Gastroesophageal sphincter (tissue), 4 donors: ENCODE measurements around the gene SPATA6L. TPM values are rescaled to one million over a fixed set of nuclear protein-coding genes. Genes with fewer than 3 reads are reported as not detected.
"Not testable (repeated sequence)": the region's sequence is repeated elsewhere in the genome, so short reads cannot be mapped to it uniquely, and the experiment has no call there.

Experiments used
- ATAC-seq: fragments of 150-250 bp; one replicate; pipeline ENCODE4 v1.9.1; 2016; ENCODE audit warnings: mild to moderate bottlenecking, moderate library complexity
- H3K27ac ChIP-seq, 4 donors: fragments of 200-600 bp; sonication (generic) in 3 of 4; 1 replicate in 3 of 4; 2 replicates in 1 of 4; pipeline ENCODE4 v1.5.1; 2016 to 2019
- H3K27me3 ChIP-seq: fragments of 200-600 bp; sonication (generic); one replicate; pipeline ENCODE4 v1.5.1; 2019
- H3K36me3 ChIP-seq, 2 donors: fragments of 200-600 bp; sonication (generic); one replicate each; pipeline ENCODE4 v1.5.1; 2019; ENCODE audit warnings: control low read depth in 1 of 2
- H3K4me1 ChIP-seq, 3 donors: fragments of 200-600 bp; sonication (generic); 1 replicate in 2 of 3; 2 replicates in 1 of 3; pipeline ENCODE4 v1.5.1; 2016 to 2019; ENCODE audit warnings: control low read depth in 2 of 3
- H3K4me3 ChIP-seq, 2 donors: fragments of 200-600 bp; sonication (generic); one replicate each; pipeline ENCODE4 v1.5.1; 2019; ENCODE audit warnings: mild to moderate bottlenecking in 1 of 2, moderate library complexity in 1 of 2
- H3K9me3 ChIP-seq, 3 donors: fragments of 200-600 bp; sonication (generic); one replicate each; pipeline ENCODE4 v1.5.1; 2017 to 2019; ENCODE audit warnings: control low read depth in 2 of 3
- CTCF ChIP-seq, 4 experiments: fragments of 200-600 bp in 2 of 4; fragments of 450-650 bp in 2 of 4; sonication (generic) in 1 of 4; IDR thresholded peaks; one replicate each; pipeline ENCODE4 v1.5.1; 2017 to 2019; ENCODE audit warnings: antibody characterized with exemption in 4 of 4, mild to moderate bottlenecking in 2 of 4, moderate library complexity in 2 of 4
- EP300 ChIP-seq: sonication (generic); formaldehyde crosslinking; IDR thresholded peaks from one replicate; pipeline ENCODE4 v1.6.1; 2017; ENCODE audit warnings: antibody characterized with exemption, mild to moderate bottlenecking
- POLR2A ChIP-seq, 2 donors: fragments of 450-650 bp; IDR thresholded peaks; one replicate each; pipeline ENCODE4 v1.6.1; 2017; ENCODE audit warnings: antibody characterized with exemption in 2 of 2, mild to moderate bottlenecking in 2 of 2, moderate library complexity in 1 of 2
- POLR2AphosphoS5 ChIP-seq: sonication (generic); formaldehyde crosslinking; IDR thresholded peaks from one replicate; pipeline ENCODE4 v1.6.1; 2017; ENCODE audit warnings: antibody characterized with exemption
- WGBS, 2 donors: methylation state at CpG; one replicate each; pipeline ENCODE4 v1.1.5; 2018; ENCODE audit warnings: low coverage in 1 of 2; 5-methylcytosine and 5-hydroxymethylcytosine counted together
- total RNA-seq, 4 donors: library from RNA; depleted of rRNA; stranded (reverse); fragments of >200 nt; gene quantifications; one replicate each; pipeline ENCODE4 v1.1.0, GENCODE V29; 2016

SPATA6L gene
- total RNA-seq, 4 donors from 2014 or later: 0.69 to 1.9 (median 0.83) TPM

- Histone ChIP-seq H3K4me3 (no peak overlapping the region), H3K27me3 (no peaks in the 10 kb centered on the region), H3K4me1 (peaks cover 0 to 12% (median 5%) of the 10 kb centered on the region in 3 donors), H3K27ac (no peak overlapping the region), H3K36me3 (no peaks in the 10 kb centered on the region), H3K9me3 (no peaks in the 10 kb centered on the region)
- no peak for TF ChIP-seq EP300
- 69 to 92% methylated on average over 4 of the region's 4 CpGs for WGBS, 2 donors
- ATAC-seq: no peak
Observed at GRCh38 chr9:4657426-4658159, 8.7 kb downstream of the SPATA6L start.

GRCh38 chr9:4656621-4657020, 9.7 kb downstream of the SPATA6L start:
- TF ChIP-seq POLR2AphosphoS5 (no peak), CTCF (IDR thresholded peaks at IDR 0.05) (no peak), POLR2A (IDR thresholded peaks at IDR 0.05) (no peak), EP300 (no peak)
- no peak overlapping the region for H3K4me3 ChIP-seq
- no peaks in the 10 kb centered on the region for H3K36me3 ChIP-seq
- H3K4me1 ChIP-seq: peaks cover 0 to 4% (median 2%) of the 10 kb centered on the region in 3 donors
- ATAC-seq: no peak
- H3K27me3 ChIP-seq: no peaks in the 10 kb centered on the region
- WGBS, 2 donors: 65 to 69% methylated on average over 2 to 3 of the region's 3 CpGs
- H3K27ac ChIP-seq: no peak overlapping the region
- no peaks in the 10 kb centered on the region for H3K9me3 ChIP-seq

GRCh38 chr9:4656196-4656595, 10.1 kb downstream of the SPATA6L start:
- not testable (repeated sequence) for H3K4me1 ChIP-seq, H3K9me3 ChIP-seq, ATAC-seq, H3K4me3 ChIP-seq, H3K27me3 ChIP-seq, H3K27ac ChIP-seq, H3K36me3 ChIP-seq
- 69 to 95% methylated on average over 2 to 3 of the region's 3 CpGs for WGBS, 2 donors

GRCh38 chr9:4654538-4654937, 11.7 kb downstream of the SPATA6L start:
- H3K27me3 ChIP-seq: no peaks in the 10 kb centered on the region
- no peaks in the 10 kb centered on the region for H3K4me1 ChIP-seq
- 100% methylated on average over 1 of the region's 10 CpGs; no CpG with 5 or more reads in 1 of the 2 donors for WGBS, 2 donors
- H3K36me3 ChIP-seq: no peaks in the 10 kb centered on the region
- no peak overlapping the region for H3K27ac ChIP-seq
- no peak for ATAC-seq
- H3K9me3 ChIP-seq: no peaks in the 10 kb centered on the region
- H3K4me3 ChIP-seq: no peak overlapping the region
- no peak for TF ChIP-seq EP300
- no peak for TF ChIP-seq POLR2AphosphoS5
- no peak for TF ChIP-seq POLR2A (IDR thresholded peaks at IDR 0.05)
- TF ChIP-seq CTCF (IDR thresholded peaks at IDR 0.05): no peak

- H3K4me1 ChIP-seq: no peaks in the 10 kb centered on the region
- no peaks in the 10 kb centered on the region for H3K9me3 ChIP-seq
- H3K27me3 ChIP-seq: no peaks in the 10 kb centered on the region
- TF ChIP-seq EP300 (no peak), POLR2A (IDR thresholded peaks at IDR 0.05) (no peak), POLR2AphosphoS5 (no peak), CTCF (IDR thresholded peaks at IDR 0.05) (no peak)
- H3K4me3 ChIP-seq: no peak overlapping the region
- ATAC-seq: no peak
- 80 to 85% methylated on average over 5 to 7 of the region's 9 CpGs for WGBS, 2 donors
- H3K36me3 ChIP-seq: no peaks in the 10 kb centered on the region
- H3K27ac ChIP-seq: no peak overlapping the region
Observed at GRCh38 chr9:4654084-4654483, 12.2 kb downstream of the SPATA6L start.

- TF ChIP-seq EP300 (no peak), CTCF (IDR thresholded peaks at IDR 0.05) (no peak), POLR2AphosphoS5 (no peak), POLR2A (IDR thresholded peaks at IDR 0.05) (no peak)
- Histone ChIP-seq H3K27me3 (no peaks in the 10 kb centered on the region), H3K27ac (no peak overlapping the region), H3K4me1 (no peaks in the 10 kb centered on the region), H3K9me3 (no peaks in the 10 kb centered on the region), H3K4me3 (no peak overlapping the region), H3K36me3 (no peaks in the 10 kb centered on the region)
- WGBS, 2 donors: 88 to 90% methylated on average over 1 to 2 of the region's 2 CpGs
- no peak for ATAC-seq
Observed at GRCh38 chr9:4642351-4642750, 23.9 kb downstream of the SPATA6L start.
